Sigmoid colon (tissue), 7 donors: ENCODE results near the gene TRIM25. TPM values are rescaled to one million over a fixed set of nuclear protein-coding genes. Genes with fewer than 3 reads are reported as not detected.

ENCODE experiments used
- DNase-seq: peaks from one replicate; pipeline ENCODE4 v3.0.0-alpha.2; 2019
- H3K27ac ChIP-seq, 4 donors: fragments of 200-600 bp; sonication (generic); one replicate each; pipeline ENCODE4 v1.5.1; 2016 to 2019; ENCODE audit warnings: mild to moderate bottlenecking in 1 of 4
- H3K27me3 ChIP-seq, 3 donors: fragments of 200-600 bp; sonication (generic); one replicate each; pipeline ENCODE4 v1.5.1; 2019; ENCODE audit warnings: mild to moderate bottlenecking in 1 of 3
- H3K36me3 ChIP-seq, 4 donors: fragments of 200-600 bp; sonication (generic); one replicate each; pipeline ENCODE4 v1.5.1; 2016 to 2019
- H3K4me1 ChIP-seq, 4 donors: fragments of 200-600 bp; sonication (generic); one replicate each; pipeline ENCODE4 v1.5.1; 2017 to 2019
- H3K4me3 ChIP-seq, 4 donors: fragments of 200-600 bp; sonication (generic); one replicate each; pipeline ENCODE4 v1.5.1; 2017 to 2019; ENCODE audit warnings: mild to moderate bottlenecking in 2 of 4, moderate library complexity in 1 of 4
- H3K9me3 ChIP-seq, 4 donors: fragments of 200-600 bp in 3 of 4; sonication (generic) in 3 of 4; one replicate each; pipeline versions ENCODE4 v1.5.1 to v1.6.1; 2013 to 2019
- EP300 ChIP-seq, 4 donors: sonication (generic); formaldehyde crosslinking; IDR thresholded peaks; one replicate each; pipeline ENCODE4 v1.6.1; 2017; ENCODE audit warnings: antibody characterized with exemption in 4 of 4
- POLR2A ChIP-seq, 2 donors: fragments of 450-650 bp; IDR thresholded peaks; one replicate each; pipeline ENCODE4 v1.6.1; 2016; ENCODE audit warnings: antibody characterized with exemption in 2 of 2, mild to moderate bottlenecking in 2 of 2, moderate library complexity in 2 of 2
- POLR2AphosphoS5 ChIP-seq, 4 donors: sonication (generic); formaldehyde crosslinking; IDR thresholded peaks; one replicate each; pipeline ENCODE4 v1.6.1; 2017; ENCODE audit warnings: antibody characterized with exemption in 4 of 4
- WGBS, 2 donors: extraction: QIAGEN DNeasy Blood & Tissue Kit; methylation state at CpG; one replicate each; pipeline ENCODE4 v1.1.7; 2013; 5-methylcytosine and 5-hydroxymethylcytosine counted together
- intact Hi-C: fragments of 100-400 bp; cut with DNase I; formaldehyde crosslinking; loops from one replicate; pipeline ENCODE4 v1.15.1; 2023
- polyA plus RNA-seq, 3 donors: library from polyadenylated mRNA; stranded (reverse); fragments of 200-250 nt; gene quantifications; one replicate each; pipeline ENCODE4 v1.2.3, GENCODE V29; 2013
- total RNA-seq, 4 donors: library from RNA; depleted of rRNA; stranded (reverse); fragments of >200 nt; gene quantifications; one replicate each; pipeline ENCODE4 v1.1.0, GENCODE V29; 2016
- TF ChIP-seq, protein P1 (sequence below), 4 experiments: fragments of 450-650 bp in 3 of 4; fragments of 200-600 bp in 1 of 4; IDR thresholded peaks; one replicate each; pipeline ENCODE4 v1.5.1; 2016 to 2019; ENCODE audit warnings: antibody characterized with exemption in 4 of 4, mild to moderate bottlenecking in 3 of 4, moderate library complexity in 2 of 4
- donor health status: healthy with polysubstance abuse.
- donor health status: Bipolar disorder and iron deficiency.
- donor health status: healthy.

TRIM25 gene
- total and polyA plus RNA-seq, 7 donors, result 10.8 to 51.6 (median 20.3) TPM

DNA sequence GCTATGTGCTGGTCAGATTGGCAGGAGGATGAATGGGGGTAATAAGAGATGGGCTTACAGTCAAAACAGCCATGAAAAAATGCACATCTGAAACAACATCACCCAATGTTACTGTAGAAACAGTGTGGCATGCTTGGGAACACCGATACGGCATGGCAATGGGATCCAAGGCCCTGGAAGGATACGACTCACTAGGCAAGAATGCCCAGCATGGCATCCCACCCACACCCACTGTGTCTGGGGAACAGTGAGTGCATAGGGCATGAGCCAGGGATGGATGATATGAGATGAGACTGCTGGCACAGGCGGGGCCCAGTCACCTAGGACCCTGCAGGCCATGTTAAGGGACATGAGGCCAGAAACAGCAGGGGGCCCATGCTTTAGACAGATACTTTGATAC is 11.5 kb downstream of the TRIM25 start:
- no peaks in the 10 kb centered on the region for H3K4me1 ChIP-seq
- no peaks in the 10 kb centered on the region for H3K9me3 ChIP-seq
- 95 to 97% methylated on average over 4 of the region's 4 CpGs for WGBS, 2 donors
- no peaks in the 10 kb centered on the region for H3K27me3 ChIP-seq
- TF ChIP-seq, protein P1, sequence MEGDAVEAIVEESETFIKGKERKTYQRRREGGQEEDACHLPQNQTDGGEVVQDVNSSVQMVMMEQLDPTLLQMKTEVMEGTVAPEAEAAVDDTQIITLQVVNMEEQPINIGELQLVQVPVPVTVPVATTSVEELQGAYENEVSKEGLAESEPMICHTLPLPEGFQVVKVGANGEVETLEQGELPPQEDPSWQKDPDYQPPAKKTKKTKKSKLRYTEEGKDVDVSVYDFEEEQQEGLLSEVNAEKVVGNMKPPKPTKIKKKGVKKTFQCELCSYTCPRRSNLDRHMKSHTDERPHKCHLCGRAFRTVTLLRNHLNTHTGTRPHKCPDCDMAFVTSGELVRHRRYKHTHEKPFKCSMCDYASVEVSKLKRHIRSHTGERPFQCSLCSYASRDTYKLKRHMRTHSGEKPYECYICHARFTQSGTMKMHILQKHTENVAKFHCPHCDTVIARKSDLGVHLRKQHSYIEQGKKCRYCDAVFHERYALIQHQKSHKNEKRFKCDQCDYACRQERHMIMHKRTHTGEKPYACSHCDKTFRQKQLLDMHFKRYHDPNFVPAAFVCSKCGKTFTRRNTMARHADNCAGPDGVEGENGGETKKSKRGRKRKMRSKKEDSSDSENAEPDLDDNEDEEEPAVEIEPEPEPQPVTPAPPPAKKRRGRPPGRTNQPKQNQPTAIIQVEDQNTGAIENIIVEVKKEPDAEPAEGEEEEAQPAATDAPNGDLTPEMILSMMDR (IDR thresholded peaks at IDR 0.05), result no peak
- no peak for TF ChIP-seq POLR2AphosphoS5 (IDR thresholded peaks at IDR 0.05)
- no peak for TF ChIP-seq EP300 (IDR thresholded peaks at IDR 0.05)
- TF ChIP-seq POLR2A (IDR thresholded peaks at IDR 0.05), result no peak
- no peak overlapping the region for H3K27ac ChIP-seq
- no peak for DNase-seq
- H3K36me3 ChIP-seq, result peaks cover 0 to 99% (median 48%) of the 10 kb centered on the region in 4 donors
- no peak overlapping the region for H3K4me3 ChIP-seq
- intact Hi-C loops, result no loop called here

DNA sequence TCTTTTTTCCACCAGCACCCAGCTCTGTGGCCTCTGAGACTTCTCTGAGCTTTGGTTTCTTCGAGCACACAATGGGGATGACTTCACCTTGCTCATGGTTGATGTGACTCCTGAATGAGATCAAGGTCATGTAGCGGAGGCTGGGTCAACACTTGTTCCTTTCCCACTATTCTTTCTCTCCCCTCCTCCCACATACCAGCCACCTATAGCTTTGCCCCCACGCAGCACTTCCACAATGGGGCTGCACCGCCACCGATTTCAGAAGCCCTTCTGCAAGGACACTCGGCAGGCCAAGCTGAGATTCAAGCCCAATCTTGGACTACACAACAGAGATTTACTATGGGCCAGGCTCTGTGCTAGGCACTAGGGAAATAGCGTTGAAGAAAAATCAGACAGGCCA is 14.4 kb downstream of the TRIM25 start:
- H3K36me3 ChIP-seq, result peaks cover 6 to 99% (median 53%) of the 10 kb centered on the region in 4 donors

DNA sequence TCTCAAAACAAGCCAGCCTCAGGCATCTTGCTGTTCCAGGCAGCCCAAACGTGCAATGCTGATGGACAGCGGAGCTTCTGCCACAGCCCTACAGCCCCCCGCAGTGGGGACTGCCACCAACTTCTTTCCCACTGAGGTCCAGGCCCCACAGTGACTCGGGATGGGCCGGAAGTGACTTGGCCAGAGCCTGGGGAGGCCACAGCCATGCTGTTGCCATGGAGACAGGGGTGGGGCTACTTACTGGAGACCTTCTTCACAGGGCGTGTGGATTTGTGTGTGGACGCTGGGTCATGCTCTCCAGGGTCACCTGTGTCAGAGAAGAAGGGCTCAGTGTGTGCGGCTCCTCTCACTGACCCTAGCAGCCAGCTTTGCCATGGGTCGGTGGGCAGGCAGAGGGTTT is 15.0 kb downstream of the TRIM25 start:
- TF ChIP-seq POLR2A (IDR thresholded peaks at IDR 0.05) (no peak), POLR2AphosphoS5 (IDR thresholded peaks at IDR 0.05) (no peak), EP300 (IDR thresholded peaks at IDR 0.05) (no peak)
- TF ChIP-seq, protein P1 (IDR thresholded peaks at IDR 0.05), result no peak
- Histone ChIP-seq H3K9me3 (no peaks in the 10 kb centered on the region), H3K4me3 (no peak overlapping the region), H3K27ac (no peak overlapping the region), H3K36me3 (peaks cover 7 to 99% (median 54%) of the 10 kb centered on the region in 4 donors), H3K4me1 (no peaks in the 10 kb centered on the region), H3K27me3 (no peaks in the 10 kb centered on the region)
- intact Hi-C loops, result no loop called here
- 68 to 74% methylated on average over 9 of the region's 9 CpGs for WGBS, 2 donors
- DNase-seq, result no peak

More for the DNA sequence above, 14.4 kb downstream of the TRIM25 start:
- Histone ChIP-seq H3K4me3 (no peak overlapping the region), H3K27ac (no peak overlapping the region), H3K27me3 (no peaks in the 10 kb centered on the region), H3K4me1 (no peaks in the 10 kb centered on the region), H3K9me3 (no peaks in the 10 kb centered on the region)
- TF ChIP-seq EP300 (IDR thresholded peaks at IDR 0.05), result no peak
- TF ChIP-seq POLR2A (IDR thresholded peaks at IDR 0.05), result no peak
- TF ChIP-seq, protein P1 (IDR thresholded peaks at IDR 0.05), result no peak
- TF ChIP-seq POLR2AphosphoS5 (IDR thresholded peaks at IDR 0.05), result no peak
- intact Hi-C loops, result no loop called here
- WGBS, 2 donors, result 97 to 98% methylated on average over 7 of the region's 7 CpGs
- DNase-seq, result no peak

DNA sequence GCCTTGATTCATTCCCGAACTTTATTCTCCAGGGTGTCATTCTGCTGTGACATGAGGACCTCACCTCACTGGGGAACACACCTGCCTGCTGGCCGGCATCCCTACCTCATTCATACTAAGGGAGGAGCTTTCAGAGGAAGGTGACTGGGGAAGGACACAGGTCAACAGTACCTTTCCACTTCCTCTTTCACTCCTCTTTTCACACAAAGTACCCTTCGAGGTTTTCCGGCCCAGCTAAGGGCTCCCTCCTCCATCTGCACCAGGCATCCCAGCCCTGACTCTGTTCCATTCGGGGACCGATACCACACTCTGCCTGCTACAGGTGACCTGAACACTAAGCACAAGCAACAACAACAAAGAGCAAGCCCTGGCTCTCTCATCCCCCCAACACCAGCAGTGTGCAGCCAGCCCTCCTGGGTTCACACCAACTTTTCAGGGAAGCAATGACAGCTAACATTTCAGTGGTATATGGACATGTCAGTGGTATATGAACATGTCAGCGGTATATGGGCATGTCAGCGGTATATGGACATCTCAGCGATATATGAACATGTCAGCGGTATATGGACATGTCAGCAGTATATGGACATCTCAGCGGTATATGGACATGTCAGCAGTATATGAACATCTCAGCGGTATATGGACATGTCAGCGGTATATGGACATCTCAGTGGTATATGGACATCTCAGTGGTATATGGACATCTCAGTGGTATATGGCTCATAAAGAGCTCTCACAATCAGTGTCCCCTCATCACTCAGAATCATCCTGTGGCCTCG is 16.0 kb downstream of the TRIM25 start:
- H3K4me1 ChIP-seq, result no peaks in the 10 kb centered on the region
- intact Hi-C loops, result no loop called here
- no peak overlapping the region for H3K27ac ChIP-seq
- H3K36me3 ChIP-seq, result peaks cover 7 to 99% (median 48%) of the 10 kb centered on the region in 4 donors
- 76 to 84% methylated on average over 14 of the region's 14 CpGs for WGBS, 2 donors
- no peaks in the 10 kb centered on the region for H3K9me3 ChIP-seq
- no peak overlapping the region for H3K4me3 ChIP-seq
- H3K27me3 ChIP-seq, result no peaks in the 10 kb centered on the region
- TF ChIP-seq EP300 (IDR thresholded peaks at IDR 0.05) (no peak), POLR2AphosphoS5 (IDR thresholded peaks at IDR 0.05) (no peak), POLR2A (IDR thresholded peaks at IDR 0.05) (no peak)
- TF ChIP-seq, protein P1 (IDR thresholded peaks at IDR 0.05), result no peak
- no peak for DNase-seq
